Measurements from ENCODE around the gene ZBTB44. TPM values are rescaled to one million over a fixed set of nuclear protein-coding genes. Genes with fewer than 3 reads are reported as not detected.

The ZBTB44 gene
- total and polyA plus RNA-seq, 2 experiments from 2014 or later = 7.1 to 36.1 TPM

- Histone ChIP-seq H3K27ac (no peak overlapping the region), H3K4me3 (no peak overlapping the region), H3K36me3 (no peaks in the 10 kb centered on the region), H3K4me1 (ENCODE audit: low read depth) (no peaks in the 10 kb centered on the region), H3K9me3 (ENCODE audit: low read depth) (no peaks in the 10 kb centered on the region), H3K27me3 (no peaks in the 10 kb centered on the region)
- DNase-seq (ENCODE audit: low read depth in 1 of 2, low spot score in 1 of 2) = no peak
- TF ChIP-seq CTCF (IDR thresholded peaks at IDR 0.05; ENCODE audit: low read depth, low read length) = no peak
These were observed 106.2 kb downstream of the ZBTB44 start for GRCh38 chr11:130208241-130209127.

GRCh38 chr11:130206141-130206540, 108.6 kb downstream of the ZBTB44 start:
- TF ChIP-seq CTCF (IDR thresholded peaks at IDR 0.05; ENCODE audit: low read depth, low read length) = no peak
- Histone ChIP-seq H3K4me1 (ENCODE audit: low read depth) (no peaks in the 10 kb centered on the region), H3K27ac (no peak overlapping the region), H3K36me3 (no peaks in the 10 kb centered on the region), H3K9me3 (ENCODE audit: low read depth) (no peaks in the 10 kb centered on the region), H3K4me3 (no peak overlapping the region), H3K27me3 (no peaks in the 10 kb centered on the region)
- DNase-seq (ENCODE audit: low read depth in 1 of 2, low spot score in 1 of 2) = no peak

GRCh38 chr11:130204703-130205095, 110.0 kb downstream of the ZBTB44 start:
- Histone ChIP-seq H3K36me3 (no peaks in the 10 kb centered on the region), H3K27me3 (no peaks in the 10 kb centered on the region), H3K4me1 (ENCODE audit: low read depth) (no peaks in the 10 kb centered on the region), H3K27ac (no peak overlapping the region), H3K4me3 (no peak overlapping the region), H3K9me3 (ENCODE audit: low read depth) (no peaks in the 10 kb centered on the region)
- TF ChIP-seq CTCF (IDR thresholded peaks at IDR 0.05; ENCODE audit: low read depth, low read length) = no peak
- no peak for DNase-seq (ENCODE audit: low read depth in 1 of 2, low spot score in 1 of 2)

- no peaks in the 10 kb centered on the region for H3K4me1 ChIP-seq (ENCODE audit: low read depth)
- H3K4me3 ChIP-seq = no peak overlapping the region
- H3K9me3 ChIP-seq (ENCODE audit: low read depth) = no peaks in the 10 kb centered on the region
- TF ChIP-seq CTCF (IDR thresholded peaks at IDR 0.05; ENCODE audit: low read depth, low read length) = no peak
- no peak overlapping the region for H3K27ac ChIP-seq
- no peaks in the 10 kb centered on the region for H3K27me3 ChIP-seq
- H3K36me3 ChIP-seq = no peaks in the 10 kb centered on the region
- no peak for DNase-seq (ENCODE audit: low read depth in 1 of 2, low spot score in 1 of 2)
These were observed 110.7 kb downstream of the ZBTB44 start for GRCh38 chr11:130203766-130204702.

- H3K27ac ChIP-seq = no peak overlapping the region
- H3K36me3 ChIP-seq = no peaks in the 10 kb centered on the region
- H3K27me3 ChIP-seq = no peaks in the 10 kb centered on the region
- H3K4me1 ChIP-seq (ENCODE audit: low read depth) = no peaks in the 10 kb centered on the region
- no peak for DNase-seq (ENCODE audit: low read depth in 1 of 2, low spot score in 1 of 2)
- no peak overlapping the region for H3K4me3 ChIP-seq
- no peak for TF ChIP-seq CTCF (IDR thresholded peaks at IDR 0.05; ENCODE audit: low read depth, low read length)
- H3K9me3 ChIP-seq (ENCODE audit: low read depth) = no peaks in the 10 kb centered on the region
These were observed 111.7 kb downstream of the ZBTB44 start for GRCh38 chr11:130202818-130203689.

All from cardiac muscle cell (in vitro differentiated cells and primary cell).